GM12873 (cell line): Measurements from ENCODE around the gene HELQ.

ENCODE experiments used
- CTCF ChIP-seq: IDR thresholded peaks from 2 replicates; pipeline ENCODE4 v1.5.1; 2012; ENCODE audit warnings: low read depth, mild to moderate bottlenecking, moderate library complexity, low read length, control low read depth; ENCODE audit not compliant: insufficient read depth; ENCODE audit errors: missing control alignments

Gene HELQ

GRCh38 chr4:83361416-83362103, 94.1 kb downstream of the HELQ start:
- no peak for TF ChIP-seq CTCF

- no peak for TF ChIP-seq CTCF
Measured at GRCh38 chr4:83360018-83360417, 95.6 kb downstream of the HELQ start.

GRCh38 chr4:83358410-83358809, 97.2 kb downstream of the HELQ start:
- no peak for TF ChIP-seq CTCF
